ENCODE results near the gene TXN2. TPM values are rescaled to one million over a fixed set of nuclear protein-coding genes. Genes with fewer than 3 reads are reported as not detected.

The TXN2 gene
- total RNA-seq, 3 donors from 2014 or later, result 108 to 114 (median 113) TPM

- no peaks in the 10 kb centered on the region for H3K36me3 Mint-ChIP-seq (ENCODE audit: insufficient read depth)
- ATAC-seq, result no peak
- H3K27me3 Mint-ChIP-seq (ENCODE audit: low read depth), result no peaks in the 10 kb centered on the region
- DNase-seq, result no peak
- H3K4me1 Mint-ChIP-seq (ENCODE audit: low read depth), result peaks cover 20% of the 10 kb centered on the region
- H3K9me3 Mint-ChIP-seq, result no peaks in the 10 kb centered on the region
- H3K4me3 Mint-ChIP-seq, result no peak overlapping the region
Measured at GRCh38 chr22:36422287-36423014, 59.0 kb downstream of the TXN2 start.

DNA sequence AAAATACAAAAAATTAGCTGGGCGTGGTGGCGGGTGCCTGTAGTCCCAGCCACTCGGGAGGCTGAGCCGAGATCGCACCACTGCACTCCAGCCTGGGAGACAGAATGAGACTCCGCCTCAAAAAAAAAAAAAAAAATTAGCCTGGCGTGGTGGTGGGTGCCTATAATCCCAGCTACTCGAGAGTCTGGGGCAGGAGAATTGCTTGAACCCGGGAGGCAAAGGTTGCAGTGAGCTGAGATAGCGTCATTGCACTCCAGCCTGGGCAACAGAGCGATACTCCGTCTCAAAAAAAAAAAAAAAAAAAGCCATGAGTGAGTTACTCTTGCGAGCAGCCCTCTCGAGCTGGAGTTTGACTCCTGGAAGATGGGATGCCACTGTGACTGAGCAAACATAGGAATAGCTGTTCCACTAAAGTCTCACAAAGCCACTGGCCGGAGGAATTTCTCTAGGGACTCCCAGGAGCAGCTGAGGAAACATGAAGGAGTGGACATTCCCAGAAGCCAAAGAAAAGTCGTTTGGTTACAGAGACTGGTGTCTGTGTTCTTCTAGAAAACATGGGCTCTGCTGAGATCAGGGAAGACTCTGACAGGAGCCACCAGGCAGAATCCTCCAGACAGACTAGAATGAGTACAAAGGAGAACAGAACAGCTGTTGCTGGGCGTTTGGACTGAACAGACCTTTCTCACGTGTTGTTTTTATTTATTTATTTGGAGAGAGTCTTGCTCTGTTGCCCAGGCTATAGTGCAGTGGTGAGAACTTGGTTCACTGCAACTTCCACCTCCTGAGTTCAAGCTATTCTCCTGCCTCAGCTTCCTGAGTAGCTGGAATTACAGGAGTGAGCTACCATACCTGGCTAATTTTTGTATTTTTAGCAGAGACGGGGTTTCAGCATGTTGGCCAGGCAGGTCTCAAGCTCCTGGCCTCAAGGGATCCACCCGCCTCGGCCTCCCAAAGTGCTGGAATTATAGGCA, 61.2 kb downstream of the TXN2 start:
- DNase-seq (no peak), ATAC-seq (no peak)
- Mint-ChIP-seq H3K9me3 (no peaks in the 10 kb centered on the region), H3K27me3 (ENCODE audit: low read depth) (no peaks in the 10 kb centered on the region), H3K4me1 (ENCODE audit: low read depth) (peaks cover 23% of the 10 kb centered on the region), H3K4me3 (no peak overlapping the region), H3K36me3 (ENCODE audit: insufficient read depth) (no peaks in the 10 kb centered on the region)

GRCh38 chr22:36419177-36419911, 62.1 kb downstream of the TXN2 start:
- Mint-ChIP-seq H3K4me3 (peak overlapping the region; percentile 50), H3K36me3 (ENCODE audit: insufficient read depth) (no peaks in the 10 kb centered on the region), H3K27me3 (ENCODE audit: low read depth) (no peaks in the 10 kb centered on the region), H3K9me3 (no peaks in the 10 kb centered on the region), H3K4me1 (ENCODE audit: low read depth) (peaks cover 17% of the 10 kb centered on the region)
- ATAC-seq, result peak; percentile 38 to 43
- DNase-seq, result no peak

DNA sequence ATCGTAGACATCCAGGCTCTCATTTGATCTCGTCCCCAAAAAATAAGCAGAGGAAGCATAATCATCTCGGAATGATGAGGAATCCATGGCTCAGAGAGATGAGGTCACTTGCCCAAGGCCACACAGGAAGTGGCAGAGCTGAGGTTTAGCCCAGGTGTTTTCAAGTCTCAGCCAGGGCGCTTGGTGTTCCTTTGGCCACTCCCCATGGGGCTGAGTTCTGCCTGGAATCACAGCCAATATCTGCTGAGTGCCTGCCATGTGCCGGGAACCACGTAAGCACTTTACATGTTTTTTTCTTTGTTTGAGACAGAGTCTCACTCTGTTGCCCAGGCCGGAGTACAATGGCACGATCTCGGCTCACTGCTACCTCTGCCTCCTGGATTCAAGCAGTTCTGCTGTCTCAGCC, 64.2 kb downstream of the TXN2 start:
- Mint-ChIP-seq H3K4me3 (no peak overlapping the region), H3K36me3 (ENCODE audit: insufficient read depth) (no peaks in the 10 kb centered on the region), H3K9me3 (no peaks in the 10 kb centered on the region), H3K4me1 (ENCODE audit: low read depth) (peaks cover 20% of the 10 kb centered on the region), H3K27me3 (ENCODE audit: low read depth) (no peaks in the 10 kb centered on the region)
- DNase-seq (no peak), ATAC-seq (no peak)

Other genes starting within 250 kb of the TXN2 start
- 100 to 1,000 TPM in 2 of 3 donors, 10 to 100 TPM in 1; 99.6 to 117 (median 106) TPM for gene APOL2, start 242.1 kb downstream of the TXN2 start, total RNA-seq
- gene APOL1, start 228.5 kb downstream of the TXN2 start, total RNA-seq, result 10 to 100 TPM; 39.8 to 53.1 (median 42.0) TPM
- 100 to 1,000 TPM; 673 to 753 (median 716) TPM for gene MYH9, start 93.7 kb downstream of the TXN2 start, total RNA-seq
- 10 to 100 TPM; 28.0 to 38.0 (median 36.5) TPM for gene FOXRED2, start 25.4 kb upstream of the TXN2 start, total RNA-seq
- 100 to 1,000 TPM; 375 to 392 (median 385) TPM for gene EIF3D, start 47.5 kb upstream of the TXN2 start, total RNA-seq
- gene CACNG2, start 222.1 kb upstream of the TXN2 start, total RNA-seq, result not detected